Measurements from ENCODE around the gene HOMEZ. TPM values are rescaled to one million over a fixed set of nuclear protein-coding genes. Genes with fewer than 3 reads are reported as not detected.
"Not testable (repeated sequence)": the region's sequence is repeated elsewhere in the genome, so short reads cannot be mapped to it uniquely, and the experiment has no call there.

Gene HOMEZ
- total and polyA plus RNA-seq, 10 of the 15 experiments (the other 5 are each of a cell fraction or from before 2014, with no cell fraction given), result 2.6 to 19.3 (median 13.0) TPM

DNA sequence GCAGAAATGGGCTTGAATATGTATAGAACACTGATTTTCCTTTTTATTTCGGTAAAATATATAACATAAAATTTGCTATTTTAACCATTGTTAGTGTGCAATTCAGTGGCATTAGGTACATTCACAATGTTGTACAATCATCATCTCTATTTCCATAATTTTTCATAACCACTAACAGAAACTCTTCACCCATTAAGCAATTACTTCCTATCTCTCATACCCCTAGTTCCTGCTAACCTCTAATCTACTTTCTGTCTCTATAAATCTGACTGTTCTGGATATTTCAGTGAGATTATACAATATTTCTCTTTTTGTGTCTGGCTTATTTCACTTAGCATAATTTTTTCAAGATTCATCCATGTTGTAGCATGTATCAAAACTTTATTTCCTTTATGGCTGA is 57.1 kb downstream of the HOMEZ start:
- CTCF ChIA-PET, result no interaction called here
- no peak overlapping the region for H3K4me3 ChIP-seq
- H3K27ac ChIP-seq (ENCODE audit: control insufficient read depth, insufficient read depth), result no peak overlapping the region
- DNase-seq (ENCODE audit: low read depth, low spot score) (no peak), ATAC-seq (no peak), FAIRE-seq (no peak)
- POLR2A ChIA-PET, result no interaction called here
- no peak overlapping the region for H2AFZ ChIP-seq (ENCODE audit: control insufficient read depth, low read depth, low read length)
- H3K36me3 ChIP-seq (ENCODE audit: control insufficient read depth in 2 of 2, insufficient read depth in 2 of 2, low read length in 1 of 2), result no peaks in the 10 kb centered on the region
- H3K4me1 ChIP-seq (ENCODE audit: control insufficient read depth, insufficient read depth, low read length), result no peaks in the 10 kb centered on the region
- H3K27me3 ChIP-seq (replicated peaks in 1 of 2; ENCODE audit: control insufficient read depth in 2 of 2, insufficient read depth in 2 of 2, low read length in 1 of 2), result no peaks in the 10 kb centered on the region
- in situ Hi-C loops (cut with MboI), result no loop called here
- no peaks in the 10 kb centered on the region for H3K79me2 ChIP-seq (ENCODE audit: control insufficient read depth, insufficient read depth, low read length)
- TF ChIP-seq PML (IDR thresholded peaks at IDR 0.05; ENCODE audit: low read length) (no peak), CEBPB (IDR thresholded peaks at IDR 0.05; ENCODE audit: borderline replicate concordance in 1 of 2, low read depth in 2 of 2, low read length in 2 of 2) (no peak)
- H3K4me2 ChIP-seq (ENCODE audit: control insufficient read depth, insufficient read depth), result no peak overlapping the region
- no peaks in the 10 kb centered on the region for H3K9me3 ChIP-seq (replicated peaks; ENCODE audit: control insufficient read depth, insufficient read depth, low read length)
- RAD21 ChIA-PET (ENCODE audit: unreplicated experiment), result no interaction called here
- SMC1A ChIA-PET (ENCODE audit: uncharacterized antibody, unreplicated experiment), result no interaction called here
- no peaks in the 10 kb centered on the region for H4K20me1 ChIP-seq (ENCODE audit: control insufficient read depth, insufficient read depth)
- no peak overlapping the region for H3K9ac ChIP-seq (ENCODE audit: control insufficient read depth, insufficient read depth, low read length)
- intact Hi-C loops (cut with micrococcal nuclease; ENCODE audit: unreplicated experiment), result no loop called here
- no TSS peak for BruUV-seq (replicated peaks)
- WGBS (ENCODE audit: insufficient coverage, insufficient replicate concordance, low lambda C conversion rate, missing lambda C conversion rate), result 0% methylated on average over 1 of the region's 1 CpG

DNA sequence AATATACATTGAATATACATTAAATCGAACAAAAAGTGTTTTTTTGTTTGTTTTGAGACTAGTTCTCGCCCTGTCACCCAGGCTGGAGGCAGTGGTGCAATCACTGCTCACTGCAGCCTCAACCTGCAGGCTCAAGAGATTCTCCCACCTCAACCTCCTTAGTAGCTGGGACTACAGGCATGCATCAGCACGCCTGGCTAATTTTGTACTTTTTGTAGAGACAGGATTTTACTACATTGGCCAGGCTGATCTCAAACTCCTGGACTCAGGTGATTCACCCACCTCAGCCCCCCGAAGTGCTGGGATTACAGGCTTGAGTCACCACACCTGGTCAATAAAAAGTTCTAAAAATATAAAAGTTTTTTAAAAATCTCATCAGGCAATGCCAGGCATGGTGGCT is 58.4 kb downstream of the HOMEZ start:
- H4K20me1 ChIP-seq (ENCODE audit: control insufficient read depth, insufficient read depth), result no peaks in the 10 kb centered on the region
- no peak for DNase-seq (ENCODE audit: low read depth, low spot score)
- POLR2A ChIA-PET, result no interaction called here
- H3K9me3 ChIP-seq (replicated peaks; ENCODE audit: control insufficient read depth, insufficient read depth, low read length), result no peaks in the 10 kb centered on the region
- H3K4me1 ChIP-seq (ENCODE audit: control insufficient read depth, insufficient read depth, low read length), result no peaks in the 10 kb centered on the region
- no peak for ATAC-seq
- no peak overlapping the region for H3K4me2 ChIP-seq (ENCODE audit: control insufficient read depth, insufficient read depth)
- WGBS (ENCODE audit: insufficient coverage, insufficient replicate concordance, low lambda C conversion rate, missing lambda C conversion rate), result 3% methylated on average over 4 of the region's 4 CpGs
- CTCF ChIA-PET, result interaction anchor here (1.3 to 1.6 kb wide), 2 partner anchors 10 to 107 kb away, joined by 3 to 4 read pairs; partner anchors contain the start of gene RNF212B
- H3K4me3 ChIP-seq, result no peak overlapping the region
- H3K79me2 ChIP-seq (ENCODE audit: control insufficient read depth, insufficient read depth, low read length), result no peaks in the 10 kb centered on the region
- no peak for TF ChIP-seq ASH2L (IDR thresholded peaks at IDR 0.05; ENCODE audit: borderline replicate concordance, low read depth)
- no peak overlapping the region for H2AFZ ChIP-seq (ENCODE audit: control insufficient read depth, low read depth, low read length)
- RAD21 ChIA-PET (ENCODE audit: unreplicated experiment), result no interaction called here
- BruUV-seq (replicated peaks), result no TSS peak
- no peaks in the 10 kb centered on the region for H3K36me3 ChIP-seq (ENCODE audit: control insufficient read depth in 2 of 2, insufficient read depth in 2 of 2, low read length in 1 of 2)
- in situ Hi-C loops (cut with MboI) (no loop called here), intact Hi-C loops (cut with micrococcal nuclease; ENCODE audit: unreplicated experiment) (no loop called here)
- H3K27me3 ChIP-seq (replicated peaks in 1 of 2; ENCODE audit: control insufficient read depth in 2 of 2, insufficient read depth in 2 of 2, low read length in 1 of 2), result no peaks in the 10 kb centered on the region
- SMC1A ChIA-PET (ENCODE audit: uncharacterized antibody, unreplicated experiment), result interaction anchor here (0.9 kb wide), 1 partner anchor 32 kb away, joined by 3 read pairs; no protein-coding TSS in a partner anchor
- FAIRE-seq, result no peak
- no peak overlapping the region for H3K9ac ChIP-seq (ENCODE audit: control insufficient read depth, insufficient read depth, low read length)
- no peak overlapping the region for H3K27ac ChIP-seq (ENCODE audit: control insufficient read depth, insufficient read depth)

DNA sequence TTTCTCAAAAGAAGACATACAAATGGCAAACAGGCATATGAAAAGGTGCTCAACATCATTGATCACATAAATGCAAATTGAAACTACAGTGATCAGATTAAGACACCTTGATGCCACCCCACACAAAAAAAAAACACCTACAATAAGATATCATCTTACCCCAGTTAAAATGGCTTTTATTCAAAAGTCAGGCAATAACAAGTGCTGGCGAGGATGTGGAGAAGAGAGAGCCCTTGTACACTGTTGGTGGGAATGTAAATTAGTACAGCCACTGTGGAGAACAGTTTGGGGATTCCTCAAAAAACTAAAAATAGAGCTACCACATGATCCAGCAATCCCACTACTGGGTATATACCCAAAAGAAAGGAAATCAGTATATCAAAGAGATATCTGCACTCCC is 61.0 kb downstream of the HOMEZ start:
- SMC1A ChIA-PET (ENCODE audit: uncharacterized antibody, unreplicated experiment); ATAC-seq: not testable (repeated sequence)
- 0% methylated on average over 1 of the region's 1 CpG for WGBS (ENCODE audit: insufficient coverage, insufficient replicate concordance, low lambda C conversion rate, missing lambda C conversion rate)

More for the DNA sequence above, 61.0 kb downstream of the HOMEZ start:
- H3K9me3 ChIP-seq (replicated peaks; ENCODE audit: control insufficient read depth, insufficient read depth, low read length); H3K27me3 ChIP-seq (replicated peaks in 1 of 2; ENCODE audit: control insufficient read depth in 2 of 2, insufficient read depth in 2 of 2, low read length in 1 of 2); in situ Hi-C loops (cut with MboI); H3K36me3 ChIP-seq (ENCODE audit: control insufficient read depth in 2 of 2, insufficient read depth in 2 of 2, low read length in 1 of 2); BruUV-seq (replicated peaks); H3K79me2 ChIP-seq (ENCODE audit: control insufficient read depth, insufficient read depth, low read length); RAD21 ChIA-PET (ENCODE audit: unreplicated experiment); POLR2A ChIA-PET; H3K9ac ChIP-seq (ENCODE audit: control insufficient read depth, insufficient read depth, low read length); H2AFZ ChIP-seq (ENCODE audit: control insufficient read depth, low read depth, low read length); H3K27ac ChIP-seq (ENCODE audit: control insufficient read depth, insufficient read depth); H3K4me2 ChIP-seq (ENCODE audit: control insufficient read depth, insufficient read depth); intact Hi-C loops (cut with micrococcal nuclease; ENCODE audit: unreplicated experiment); H4K20me1 ChIP-seq (ENCODE audit: control insufficient read depth, insufficient read depth); DNase-seq (ENCODE audit: low read depth, low spot score); H3K4me1 ChIP-seq (ENCODE audit: control insufficient read depth, insufficient read depth, low read length); H3K4me3 ChIP-seq; FAIRE-seq: not testable (repeated sequence)
- CTCF ChIA-PET, result interaction anchor here (1.5 kb wide), 1 partner anchor 104 kb away, joined by 4 read pairs; no protein-coding TSS in a partner anchor

Data from GM12878 (cell line).